Measurements from ENCODE around the gene DCX.

DCX gene

GRCh38 chrX:111259559-111259958 lies 152.4 kb downstream of the DCX start:
- DNase-seq = no peak
- Mint-ChIP-seq H3K36me3 (ENCODE audit: low read depth) (no peaks in the 10 kb centered on the region), H3K4me1 (no peaks in the 10 kb centered on the region), H3K27ac (peak overlapping the region; percentile 7), H3K27me3 (ENCODE audit: low read depth, poor library complexity) (peaks cover 16% of the 10 kb centered on the region), H3K9me3 (no peaks in the 10 kb centered on the region), H3K4me3 (no peak overlapping the region)
- no peak for TF ChIP-seq CTCF (IDR thresholded peaks at IDR 0.05)

- no peak for TF ChIP-seq CTCF (IDR thresholded peaks at IDR 0.05)
These were observed 154.3 kb downstream of the DCX start for GRCh38 chrX:111257733-111258132.

GRCh38 chrX:111254896-111255693 lies 156.9 kb downstream of the DCX start:
- Mint-ChIP-seq H3K4me3 (no peak overlapping the region), H3K36me3 (ENCODE audit: low read depth) (no peaks in the 10 kb centered on the region), H3K27ac (no peak overlapping the region), H3K27me3 (ENCODE audit: low read depth, poor library complexity) (peaks cover 5% of the 10 kb centered on the region), H3K9me3 (no peaks in the 10 kb centered on the region), H3K4me1 (no peaks in the 10 kb centered on the region)
- no peak for TF ChIP-seq CTCF (IDR thresholded peaks at IDR 0.05)
- no peak for DNase-seq

More at GRCh38 chrX:111257733-111258132, 154.3 kb downstream of the DCX start:
- Mint-ChIP-seq H3K4me3 (no peak overlapping the region), H3K9me3 (no peaks in the 10 kb centered on the region), H3K27ac (no peak overlapping the region), H3K27me3 (ENCODE audit: low read depth, poor library complexity) (peaks cover 12% of the 10 kb centered on the region), H3K4me1 (no peaks in the 10 kb centered on the region), H3K36me3 (ENCODE audit: low read depth) (no peaks in the 10 kb centered on the region)
- no peak for DNase-seq

DNA sequence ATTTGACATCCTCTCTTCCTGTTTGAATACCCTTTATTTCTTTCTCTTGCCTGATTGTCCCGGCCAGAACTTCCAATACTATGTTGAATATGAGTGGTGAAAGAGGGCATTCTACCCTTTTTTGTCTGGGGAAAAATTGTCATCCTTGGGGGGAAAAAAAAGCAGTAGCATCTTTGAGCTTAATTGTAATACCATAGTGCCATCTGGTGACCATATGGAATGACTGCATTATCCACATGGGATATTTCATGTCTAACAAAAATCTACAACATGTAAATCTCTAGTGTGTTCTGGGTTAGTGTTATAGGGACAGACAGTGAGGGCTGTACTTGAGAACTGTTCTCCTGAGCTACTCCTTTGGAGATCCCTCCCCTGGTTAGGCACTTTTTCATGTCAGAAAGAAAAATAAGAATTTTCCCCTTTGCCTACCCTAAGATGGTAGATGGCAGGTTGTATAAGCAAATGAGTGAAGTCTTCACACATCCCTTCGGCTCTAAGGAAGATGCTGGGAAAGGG lies 167.7 kb downstream of the DCX start:
- Mint-ChIP-seq H3K4me3 (no peak overlapping the region), H3K9me3 (no peaks in the 10 kb centered on the region), H3K27me3 (ENCODE audit: low read depth, poor library complexity) (peaks cover 22% of the 10 kb centered on the region), H3K36me3 (ENCODE audit: low read depth) (no peaks in the 10 kb centered on the region), H3K27ac (no peak overlapping the region), H3K4me1 (no peaks in the 10 kb centered on the region)
- peak; percentile 60 for TF ChIP-seq CTCF (IDR thresholded peaks at IDR 0.05)
- DNase-seq = no peak
